K562 (cell line): ENCODE results near the gene YKT6.

ENCODE experiments used
- CTCF ChIP-seq, 3 experiments: IDR thresholded peaks in 2 of 3; conservative IDR thresholded peaks in 1 of 3; 2 replicates each; pipeline ENCODE4 v1.5.1; 2011 to 2012; ENCODE audit warnings: low read length in 3 of 3, mild to moderate bottlenecking in 3 of 3, control low read depth in 2 of 3, improper control_type of control experiment in 1 of 3, inconsistent platforms in 1 of 3, low read depth in 1 of 3, mixed read lengths in 1 of 3, moderate library complexity in 1 of 3; ENCODE audit not compliant: insufficient read depth in 2 of 3
- EZH2 ChIP-seq: IDR thresholded peaks from 2 replicates; pipeline ENCODE4 v1.6.1; 2012; ENCODE audit warnings: low read depth, mild to moderate bottlenecking, inconsistent platforms, low read length, borderline replicate concordance
- GTF2F1 ChIP-seq: IDR thresholded peaks from 2 replicates; pipeline ENCODE4 v1.6.1; 2011; ENCODE audit warnings: low read depth, low read length, improper control_type of control experiment
- IRF2 ChIP-seq: sonication (generic); formaldehyde crosslinking; IDR thresholded peaks from 2 replicates; pipeline ENCODE4 v1.8.1; 2022; ENCODE audit warnings: mild to moderate bottlenecking, missing genetic modification reagents
- NFXL1 ChIP-seq: fragments of 450-650 bp; formaldehyde crosslinking; IDR thresholded peaks from 2 replicates; pipeline ENCODE4 v1.4.0; 2021; ENCODE audit warnings: mild to moderate bottlenecking
- POLR2AphosphoS5 ChIP-seq: IDR thresholded peaks from 2 replicates; pipeline ENCODE4 v1.6.1; 2011; ENCODE audit warnings: mild to moderate bottlenecking, low read depth, low read length, moderate library complexity; ENCODE audit not compliant: control insufficient read depth, insufficient read depth
- SOX6 ChIP-seq: fragments of 450-650 bp; IDR thresholded peaks from 2 replicates; pipeline ENCODE4 v1.6.1; 2014; ENCODE audit warnings: mild to moderate bottlenecking
- UBTF ChIP-seq, 2 experiments: IDR thresholded peaks; 2 replicates each; pipeline ENCODE4 v1.6.1; 2012; ENCODE audit warnings: improper control_type of control experiment in 2 of 2, low read depth in 2 of 2, low read length in 2 of 2, borderline replicate concordance in 1 of 2
- YBX1 ChIP-seq: fragments of 450-650 bp; IDR thresholded peaks from 2 replicates; pipeline ENCODE4 v1.7.1; 2016; ENCODE audit warnings: mild to moderate bottlenecking

- no peak for TF ChIP-seq EZH2
- TF ChIP-seq YBX1 = no peak
- no peak for TF ChIP-seq POLR2AphosphoS5
- no peak for TF ChIP-seq IRF2
- no peak for TF ChIP-seq CTCF (IDR thresholded peaks at IDR 0.05 in 2 of 3, conservative IDR thresholded peaks at IDR 0.05 in 1 of 3; ENCODE audit: insufficient read depth in 2 of 3, low read depth in 1 of 3, low read length in 3 of 3)
- TF ChIP-seq UBTF (IDR thresholded peaks at IDR 0.05; ENCODE audit: borderline replicate concordance in 1 of 2, low read depth in 2 of 2, low read length in 2 of 2) = no peak
- TF ChIP-seq GTF2F1 = no peak
- TF ChIP-seq SOX6 = no peak
- TF ChIP-seq NFXL1 (CRISPR knock-in tag) = no peak
Observed at GRCh38 chr7:44180631-44181030, 20.1 kb upstream of the YKT6 start.
